Fibroblast of upper back skin (primary cell): ENCODE data around the gene SLC35E3.
"Not testable (repeated sequence)": the region's sequence is repeated elsewhere in the genome, so short reads cannot be mapped to it uniquely, and the experiment has no call there.

Experiments used
- DNase-seq: peaks from one replicate; pipeline ENCODE4 v3.0.0-alpha.2; 2013

The SLC35E3 gene

GRCh38 chr12:68815232-68815927 lies 69.4 kb downstream of the SLC35E3 start:
- no peak for DNase-seq

GRCh38 chr12:68815928-68816800 lies 70.2 kb downstream of the SLC35E3 start:
- DNase-seq = no peak

GRCh38 chr12:68819481-68819880 lies 73.5 kb downstream of the SLC35E3 start:
- DNase-seq = not testable (repeated sequence)

- DNase-seq = no peak
These were observed 75.6 kb downstream of the SLC35E3 start for GRCh38 chr12:68821357-68822188.

GRCh38 chr12:68823696-68824095 lies 77.7 kb downstream of the SLC35E3 start:
- peak; percentile 11 for DNase-seq

- DNase-seq = no peak
These were observed 78.2 kb downstream of the SLC35E3 start for GRCh38 chr12:68824131-68824530.

- no peak for DNase-seq
These were observed 78.7 kb downstream of the SLC35E3 start for GRCh38 chr12:68824597-68825250.

- DNase-seq = no peak
These were observed 79.7 kb downstream of the SLC35E3 start for GRCh38 chr12:68825569-68826217.

- DNase-seq = no peak
These were observed 82.1 kb downstream of the SLC35E3 start for GRCh38 chr12:68827895-68828671.

- no peak for DNase-seq
These were observed 82.7 kb downstream of the SLC35E3 start for GRCh38 chr12:68828672-68829068.
